GM19099 (cell line): ENCODE data around the gene ACER3.

ENCODE experiments used
- POLR2A ChIP-seq: IDR thresholded peaks from 3 replicates; pipeline ENCODE4 v1.6.1; 2011; ENCODE audit warnings: low read depth; ENCODE audit not compliant: insufficient read length; ENCODE audit errors: extremely low read depth

Gene ACER3

GRCh38 chr11:77069969-77070582 lies 209.4 kb downstream of the ACER3 start:
- TF ChIP-seq POLR2A, result no peak

GRCh38 chr11:77071077-77071476 lies 210.4 kb downstream of the ACER3 start:
- TF ChIP-seq POLR2A, result no peak

GRCh38 chr11:77071671-77072605 lies 211.2 kb downstream of the ACER3 start:
- TF ChIP-seq POLR2A, result no peak

- no peak for TF ChIP-seq POLR2A
Observed at GRCh38 chr11:77072851-77073327, 212.2 kb downstream of the ACER3 start.

- TF ChIP-seq POLR2A, result no peak
Observed at GRCh38 chr11:77073328-77074001, 212.7 kb downstream of the ACER3 start.

- TF ChIP-seq POLR2A, result no peak
Observed at GRCh38 chr11:77074205-77074604, 213.5 kb downstream of the ACER3 start.

- TF ChIP-seq POLR2A, result no peak
Observed at GRCh38 chr11:77074626-77075221, 214.0 kb downstream of the ACER3 start.

GRCh38 chr11:77075425-77075905 lies 214.7 kb downstream of the ACER3 start:
- no peak for TF ChIP-seq POLR2A
